ENCODE results near the gene GIPC3.
A peak's percentile ranks its signal among the peaks of the same experiment; 100 is the strongest.
"Not testable (repeated sequence)": the region's sequence is repeated elsewhere in the genome, so short reads cannot be mapped to it uniquely, and the experiment has no call there.

GIPC3 gene

DNA sequence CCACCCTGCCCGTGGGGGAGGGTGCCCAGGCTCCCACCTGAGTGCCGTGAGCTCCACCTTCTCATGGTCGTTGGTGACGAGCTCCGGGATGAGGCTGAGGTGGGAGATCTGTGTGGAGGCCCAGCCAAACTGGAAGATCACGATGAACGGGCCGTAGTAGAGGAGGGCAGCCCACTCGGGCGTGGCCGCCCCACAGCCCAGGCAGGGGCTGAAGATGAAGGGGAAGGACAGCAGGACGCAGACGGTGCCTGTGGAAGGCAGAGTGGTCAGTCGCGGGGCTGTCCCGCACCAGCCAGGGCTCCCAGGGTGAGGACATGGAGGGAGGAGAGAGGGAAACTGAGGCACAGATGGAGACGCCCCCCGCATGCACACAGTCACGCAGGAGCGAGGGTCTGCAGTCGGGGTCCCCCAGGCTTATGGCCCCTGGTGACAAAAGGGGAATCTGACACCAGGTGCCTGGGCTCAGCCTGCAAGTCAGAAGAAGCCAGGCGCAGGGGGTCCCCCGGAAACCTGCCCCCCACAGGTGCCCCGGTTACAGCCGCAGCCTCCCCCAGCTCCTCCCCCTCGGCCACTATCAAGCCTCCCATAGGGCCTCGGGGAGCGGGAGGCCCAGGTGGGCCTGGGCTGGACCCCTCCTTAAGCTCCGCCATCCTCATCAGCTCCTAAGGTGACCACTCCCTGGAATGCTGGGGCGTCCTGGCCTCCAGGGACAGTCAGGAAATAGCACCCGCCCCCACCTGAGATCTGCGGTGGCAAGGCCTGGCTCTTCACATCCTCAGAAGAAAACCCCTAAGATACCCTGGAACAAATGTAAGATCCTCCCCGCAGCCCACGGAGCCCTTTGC is 34.1 kb upstream of the GIPC3 start:
- DNase-seq (ENCODE audit: low read depth, low spot score) = no peak

DNA sequence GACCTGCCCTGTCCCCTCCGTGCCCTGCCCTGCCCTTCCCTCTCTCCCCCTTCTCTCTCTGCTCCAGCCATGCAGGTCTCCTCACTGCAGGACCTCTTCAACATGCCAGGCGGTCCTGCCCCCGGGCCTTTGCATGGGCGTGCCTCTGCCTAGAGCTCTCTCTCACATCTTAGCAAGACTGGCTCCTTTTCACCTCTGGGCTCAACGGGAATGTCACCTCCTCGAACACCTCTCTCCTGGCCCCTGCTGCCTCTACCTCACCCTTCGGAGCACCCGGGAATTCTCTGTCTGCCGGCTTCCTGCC is 33.5 kb upstream of the GIPC3 start:
- DNase-seq (ENCODE audit: low read depth, low spot score) = no peak

DNA sequence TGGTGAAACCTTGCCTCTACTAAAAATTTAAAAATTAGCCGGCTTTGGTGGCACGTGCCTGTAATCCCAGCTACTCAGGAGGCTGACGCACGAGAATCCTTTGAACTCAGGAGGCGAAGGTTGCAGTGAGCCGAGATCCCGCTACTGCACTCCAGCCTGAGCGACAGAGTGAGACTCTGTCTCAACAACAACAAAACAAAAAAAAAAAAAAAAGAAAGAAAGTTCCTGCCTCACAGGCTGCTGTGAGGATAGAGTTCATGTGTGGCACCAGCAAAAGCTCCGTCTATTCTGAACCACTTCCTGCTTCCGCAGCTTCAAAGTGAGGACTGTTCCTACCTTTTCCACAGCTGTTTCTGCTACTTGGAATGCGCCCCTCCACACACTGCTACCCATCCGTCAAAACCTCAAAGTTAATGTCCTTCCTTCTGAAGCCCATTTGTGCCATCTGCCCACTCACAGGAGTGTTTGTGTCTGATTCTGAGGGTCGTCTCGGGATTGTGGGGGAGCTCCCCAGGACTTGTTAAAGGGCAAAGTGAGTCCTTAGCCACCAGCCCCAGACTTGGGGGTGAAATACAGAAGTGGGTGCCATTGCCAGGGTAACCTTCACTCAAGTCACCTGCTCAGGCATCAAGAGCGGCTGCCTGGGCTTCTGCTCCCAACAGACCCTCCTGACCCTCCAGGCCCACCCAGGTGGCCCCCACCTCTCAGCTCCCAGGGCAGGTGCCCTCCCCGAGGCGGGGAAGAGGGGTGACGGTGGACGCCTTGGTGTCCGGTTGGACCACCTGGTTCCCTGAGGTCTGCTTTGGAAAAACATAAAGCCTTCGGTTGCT is 30.8 kb upstream of the GIPC3 start:
- no peak for DNase-seq (ENCODE audit: low read depth, low spot score)

DNA sequence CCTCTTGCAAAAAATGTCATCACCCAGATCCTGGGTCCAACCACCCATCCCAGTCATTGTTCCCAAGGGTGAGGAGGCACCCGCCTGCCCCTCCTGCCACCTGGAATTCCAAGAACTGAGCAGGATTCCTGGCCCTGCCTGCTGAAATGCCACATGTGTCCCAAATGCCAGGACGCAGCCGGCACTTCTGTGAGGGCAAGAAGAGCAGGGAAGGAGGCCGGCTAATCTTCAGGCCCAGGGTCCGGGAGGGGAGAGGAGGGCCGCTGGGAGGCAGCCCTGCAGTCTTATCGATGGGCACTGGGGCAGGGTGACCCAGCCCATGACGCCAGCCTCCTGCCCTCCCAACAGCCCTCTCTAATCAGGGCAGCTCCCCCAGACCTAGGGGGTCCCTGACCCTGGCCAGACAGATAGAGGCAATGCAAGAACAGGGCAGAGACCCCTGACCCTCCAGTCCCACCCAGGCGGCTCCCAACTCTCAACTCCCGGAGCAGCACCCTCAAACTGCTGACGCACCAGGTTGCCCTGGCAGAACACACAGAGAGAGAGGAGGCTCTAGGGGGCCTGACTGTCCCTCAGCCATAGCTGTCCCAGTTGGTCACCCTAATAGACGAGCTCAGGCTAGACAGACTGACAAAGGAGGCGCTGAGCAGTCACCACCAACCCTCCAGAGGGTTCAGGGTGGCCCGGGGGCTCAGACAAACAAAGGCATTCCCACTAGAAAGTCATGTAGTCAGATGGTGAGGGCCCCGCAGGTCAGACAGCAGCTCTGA is 29.4 kb upstream of the GIPC3 start:
- no peak for DNase-seq (ENCODE audit: low read depth, low spot score)

DNA sequence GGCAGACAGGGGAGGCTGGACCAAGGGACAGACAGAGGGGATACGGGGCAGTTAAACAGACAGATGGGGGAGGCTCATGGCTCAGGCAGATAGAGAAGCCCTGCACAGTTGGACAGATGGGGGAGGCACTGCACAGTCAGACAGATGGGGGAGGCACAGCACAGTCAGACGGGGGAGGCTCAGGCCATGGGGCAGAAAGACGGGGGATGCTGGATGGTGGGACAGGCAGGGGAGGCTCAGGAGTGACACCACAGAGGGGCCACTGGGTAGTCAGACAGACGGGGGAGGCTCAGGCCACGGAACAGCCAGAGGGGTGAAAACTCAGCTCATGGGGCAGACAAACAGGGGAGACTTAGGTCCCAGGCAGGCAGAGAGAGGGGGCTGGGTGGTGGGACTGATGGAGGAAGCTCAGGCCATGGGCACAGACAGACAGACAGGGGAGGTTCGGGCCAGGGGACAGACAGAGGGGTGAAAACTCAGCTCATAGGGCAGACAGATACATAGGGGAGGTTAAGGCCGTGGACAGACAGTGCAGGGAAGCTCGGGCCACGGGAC is 28.8 kb upstream of the GIPC3 start:
- no peak for DNase-seq (ENCODE audit: low read depth, low spot score)

GRCh38 chr19:3556978-3557460 is 28.3 kb upstream of the GIPC3 start:
- peak; percentile 30 for DNase-seq (ENCODE audit: low read depth, low spot score)

GRCh38 chr19:3557461-3558248 is 27.6 kb upstream of the GIPC3 start, which contains the start of gene MFSD12:
Gene MFSD12 (minus strand): TSS chr19:3557586. CDS start chr19:3557403, 183 bp downstream.
- peak; percentile 89 for DNase-seq (ENCODE audit: low read depth, low spot score)

DNA sequence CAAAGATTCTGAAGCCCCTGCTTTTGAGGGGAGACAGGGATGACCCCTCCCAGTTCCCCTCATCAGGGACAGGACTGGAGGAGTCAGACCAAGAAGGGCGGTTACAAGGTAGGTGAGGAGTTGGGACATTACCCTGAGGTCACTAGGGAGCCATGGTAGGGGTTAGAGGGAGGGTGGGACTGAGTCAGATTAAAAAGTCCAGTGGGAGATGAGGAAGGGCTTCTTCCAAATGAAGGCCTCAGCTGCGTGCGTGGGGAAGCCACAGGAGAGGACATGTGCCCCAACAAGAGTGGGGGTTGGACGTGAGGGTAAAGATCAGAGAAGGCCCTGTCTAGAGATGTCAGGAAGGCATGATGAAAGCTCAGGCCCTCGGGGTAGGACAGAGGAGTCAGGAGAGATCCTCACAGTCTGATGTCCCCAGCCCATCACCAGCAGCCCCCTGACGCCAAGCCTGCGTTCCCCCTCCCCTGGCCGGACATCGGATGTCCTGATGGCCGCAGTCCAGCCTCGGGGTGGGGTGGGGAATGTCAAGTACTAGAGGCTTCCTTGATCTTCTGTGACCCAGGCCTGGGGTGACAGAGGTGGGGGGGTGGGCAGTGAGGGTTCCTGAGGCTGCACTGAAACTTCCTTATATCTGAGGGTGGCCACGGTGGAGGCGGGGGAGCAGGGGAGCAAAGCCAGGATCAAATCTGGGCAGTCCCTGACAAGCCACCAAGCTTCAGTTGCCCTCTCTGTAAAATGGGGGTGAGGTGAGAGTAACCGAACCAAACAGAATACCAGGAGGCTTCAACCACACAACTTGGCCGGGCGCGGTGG is 21.4 kb upstream of the GIPC3 start:
- no peak for DNase-seq (ENCODE audit: low read depth, low spot score)

DNA sequence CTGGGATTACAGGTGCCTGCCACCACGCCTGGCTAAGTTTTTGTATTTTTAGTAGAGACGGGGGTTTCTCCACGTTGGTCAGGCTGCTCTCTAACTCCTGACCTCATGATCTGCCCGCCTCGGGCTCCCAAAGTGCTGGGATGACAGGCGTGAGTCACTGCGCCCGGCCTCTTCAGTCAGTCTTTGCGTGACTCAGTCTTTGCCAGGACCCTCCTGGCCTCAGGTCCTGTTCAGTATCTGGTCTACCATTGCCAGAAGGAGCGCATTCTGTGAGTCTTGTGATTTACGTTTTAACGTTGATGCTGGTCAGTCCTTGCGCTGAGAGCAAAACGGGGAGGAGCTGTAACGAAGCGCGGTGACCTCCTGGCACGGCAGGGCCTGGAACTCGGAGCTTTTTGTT is 20.1 kb upstream of the GIPC3 start:
- DNase-seq (ENCODE audit: low read depth, low spot score) = no peak

GRCh38 chr19:3570042-3570441 is 15.2 kb upstream of the GIPC3 start:
- not testable (repeated sequence) for DNase-seq (ENCODE audit: low read depth, low spot score)

- no peak for DNase-seq (ENCODE audit: low read depth, low spot score)
Observed at GRCh38 chr19:3570606-3571011, 14.7 kb upstream of the GIPC3 start.

GRCh38 chr19:3572132-3572854 is 13.0 kb upstream of the GIPC3 start:
- DNase-seq (ENCODE audit: low read depth, low spot score) = peak; percentile 99

DNA sequence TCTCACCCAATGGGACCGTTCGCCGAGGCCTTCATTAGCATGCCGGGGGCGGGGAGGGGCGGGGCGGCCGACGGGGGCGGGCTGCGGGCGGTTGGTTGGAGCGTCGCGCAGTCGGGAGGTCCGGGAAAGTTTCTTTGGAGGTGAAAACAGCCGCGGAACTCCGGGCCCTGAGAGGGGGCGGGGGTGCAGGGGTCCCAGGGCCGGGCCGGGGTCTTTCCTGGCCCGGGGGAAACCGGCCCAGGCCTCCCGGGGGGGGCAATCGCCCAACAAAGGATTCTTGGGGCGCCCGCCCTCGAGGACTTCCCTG is 12.5 kb upstream of the GIPC3 start, which contains the start of gene HMG20B:
Gene HMG20B (plus strand): TSS at position 90 of the 307 bp plus-strand sequence. CDS start 366 bp downstream, outside the sequence.
- no peak for DNase-seq (ENCODE audit: low read depth, low spot score)

DNA sequence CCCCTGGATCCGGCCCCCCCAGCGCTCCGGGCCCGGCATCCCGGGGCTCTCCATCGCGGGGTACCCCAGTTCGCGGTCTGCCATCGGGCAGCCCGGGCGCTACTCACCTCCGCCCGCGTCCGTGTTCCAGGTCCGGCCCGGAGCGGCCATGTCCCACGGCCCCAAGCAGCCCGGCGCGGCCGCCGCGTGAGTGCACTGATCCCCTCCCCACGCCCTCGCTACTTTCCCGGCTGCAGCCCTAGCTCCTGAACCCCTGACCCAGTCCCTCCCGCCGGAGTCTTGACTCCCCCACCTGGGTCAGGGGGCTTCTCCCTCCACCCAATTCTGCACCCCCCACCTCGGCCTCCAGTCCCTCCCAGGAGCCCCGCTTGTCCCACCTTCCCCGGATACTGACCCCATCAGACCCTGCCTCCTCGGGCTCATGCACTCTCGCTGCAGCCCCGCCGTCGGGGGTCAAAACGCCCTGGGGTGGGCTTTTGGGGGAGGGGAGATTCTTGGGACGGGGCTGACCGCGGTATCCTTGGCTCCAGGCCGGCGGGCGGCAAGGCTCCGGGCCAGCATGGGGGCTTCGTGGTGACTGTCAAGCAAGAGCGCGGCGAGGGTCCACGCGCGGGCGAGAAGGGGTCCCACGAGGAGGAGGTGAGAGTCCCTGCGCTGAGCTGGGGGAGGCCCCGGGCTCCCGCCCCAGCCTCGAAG is 12.0 kb upstream of the GIPC3 start:
- no peak for DNase-seq (ENCODE audit: low read depth, low spot score)

- peak; percentile 59 for DNase-seq (ENCODE audit: low read depth, low spot score)
Observed at GRCh38 chr19:3573858-3574637, 11.2 kb upstream of the GIPC3 start.

GRCh38 chr19:3575260-3575741 is 10.0 kb upstream of the GIPC3 start:
- DNase-seq (ENCODE audit: low read depth, low spot score) = no peak

- no peak for DNase-seq (ENCODE audit: low read depth, low spot score)
Observed at GRCh38 chr19:3575949-3576673, 9.2 kb upstream of the GIPC3 start.

All from activated CD4-positive, CD25-positive, alpha-beta regulatory T cell treated with anti-CD3 and anti-CD28 coated beads, Interleukin-2, amount 50 U/mL, for 16 hours (primary cell).